ENCODE results near the gene FEZF2.

DNA sequence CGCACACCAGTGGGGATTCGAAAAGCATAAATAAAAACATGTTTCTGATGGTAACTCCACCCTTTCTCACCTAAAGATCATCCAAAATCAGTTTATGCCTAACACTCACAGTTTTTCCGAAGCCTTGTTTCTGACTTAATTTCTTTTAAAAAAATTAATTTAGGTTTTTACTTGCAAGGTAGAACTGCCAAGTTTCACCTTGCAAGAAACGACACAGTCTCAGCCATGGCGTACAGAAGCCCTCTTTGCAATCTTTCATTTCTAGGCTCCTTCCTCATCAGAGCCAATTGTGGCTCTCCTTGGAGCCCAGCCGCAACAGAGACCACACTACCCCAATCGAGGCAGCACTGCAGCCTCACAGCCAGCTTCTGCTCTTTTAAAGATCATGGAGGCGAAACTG lies 31.0 kb upstream of the FEZF2 start:
- no peak for TF ChIP-seq EZH2 (IDR thresholded peaks at IDR 0.05)
- TF ChIP-seq POLR2AphosphoS5 (IDR thresholded peaks at IDR 0.05; ENCODE audit: borderline replicate concordance, low read depth, low read length) = no peak

Data from SK-N-MC (cell line).